NCI-H748 treated with DMSO at 0.1 percent for 48 hours (cell line): ENCODE data around the gene MYO6.

Experiments
- DNase-seq: peaks from one replicate; lab custom pipeline; 2025; lab: John Stamatoyannopoulos, UW

MYO6 gene

DNA sequence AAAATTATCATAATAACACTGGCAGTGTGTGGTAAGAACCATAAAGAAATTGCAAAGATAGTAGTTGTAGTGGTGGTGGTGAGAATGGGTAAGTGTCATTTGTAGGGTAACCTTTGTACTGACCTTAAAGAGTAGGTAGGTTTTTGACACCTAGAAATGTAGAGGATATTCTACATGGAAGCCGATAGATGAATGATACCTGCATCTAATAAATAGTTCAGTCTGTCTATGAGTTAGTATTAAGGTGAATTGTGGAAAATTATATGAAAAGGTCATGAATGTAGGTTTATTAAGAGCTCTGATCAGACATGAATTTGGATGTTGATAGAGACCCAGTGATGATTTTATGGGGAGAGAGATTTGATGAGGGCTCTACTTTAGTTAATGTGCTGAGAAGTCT, 78.1 kb downstream of the MYO6 start:
- DNase-seq: no peak

DNA sequence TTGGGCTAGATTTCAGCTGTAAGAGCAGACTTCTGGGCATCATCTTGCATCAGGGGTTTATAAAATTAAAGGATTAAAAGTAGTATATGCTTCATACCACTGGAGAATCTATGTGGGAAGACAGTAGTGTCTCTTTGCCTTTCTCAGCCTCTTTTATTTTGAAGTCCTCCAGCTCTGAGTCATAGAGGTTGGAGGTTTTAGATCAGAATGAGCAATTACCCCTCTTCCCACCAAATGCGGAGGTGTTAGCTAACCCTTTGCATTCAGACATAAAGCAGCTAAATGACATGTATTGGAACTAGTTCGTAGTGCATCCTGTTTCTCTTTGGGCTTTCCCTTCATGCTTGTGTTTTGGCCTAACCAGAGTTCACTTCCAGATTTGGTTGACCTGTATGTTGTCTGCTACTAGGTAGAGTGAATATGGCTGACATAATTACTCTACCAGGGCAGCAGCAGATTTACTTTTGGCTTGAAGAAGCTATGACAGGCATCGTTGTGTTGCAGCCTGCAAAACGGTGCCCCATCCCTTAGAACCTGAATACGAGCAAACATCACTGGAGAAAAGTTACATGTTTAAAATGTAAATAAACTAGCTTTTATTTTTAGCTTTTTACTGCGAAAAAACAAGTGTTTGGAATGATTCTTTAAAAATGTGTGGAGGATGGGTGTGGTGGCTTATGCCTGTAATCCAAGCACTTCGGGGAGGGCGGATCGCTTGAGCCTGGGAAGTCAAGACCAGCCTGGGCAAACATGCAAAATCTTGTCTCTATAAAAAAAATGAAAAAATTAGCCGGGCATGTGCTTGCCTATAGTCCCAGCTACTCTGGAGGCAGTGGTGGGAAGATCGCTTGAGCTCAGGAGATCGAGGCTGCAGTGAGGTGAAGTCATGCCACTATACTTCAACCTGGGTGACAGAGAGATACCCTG, 82.2 kb downstream of the MYO6 start:
- no peak for DNase-seq

DNA sequence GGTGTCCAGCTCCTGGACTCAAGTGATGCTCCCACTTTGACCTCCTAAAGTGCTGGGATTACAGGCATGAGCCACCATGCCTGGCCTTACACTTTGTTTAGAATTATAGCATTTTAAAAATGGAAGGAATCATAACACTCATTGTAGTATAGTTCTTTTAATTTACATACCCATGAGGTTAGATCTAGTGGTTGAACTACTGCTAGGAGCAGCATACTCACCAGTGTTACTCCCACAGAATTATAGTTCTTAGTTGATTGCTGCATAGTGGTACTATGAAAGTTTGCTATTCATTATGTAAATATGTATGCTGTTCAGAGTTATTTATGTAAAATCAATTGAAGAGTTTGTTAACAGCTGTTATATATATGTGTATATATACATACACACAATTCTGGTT, 85.4 kb downstream of the MYO6 start:
- DNase-seq: no peak

DNA sequence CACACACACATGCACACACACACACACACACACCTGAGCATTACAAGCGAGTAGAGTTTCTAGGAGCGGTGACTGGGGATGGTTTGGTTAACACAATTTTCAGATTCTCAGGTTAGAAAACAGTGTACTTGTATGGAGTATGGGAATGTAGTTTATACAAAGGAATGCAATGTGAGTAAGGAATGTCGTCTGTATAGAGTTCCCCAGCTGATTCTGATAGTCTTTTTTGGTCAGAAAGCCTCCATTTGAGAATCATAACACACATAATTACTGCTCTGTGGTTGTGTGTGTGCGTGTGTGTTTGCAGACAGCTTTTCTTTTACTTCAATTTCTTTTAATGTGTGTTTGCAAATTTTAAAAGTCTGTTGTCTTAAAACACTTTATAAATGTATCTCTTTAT, 93.2 kb downstream of the MYO6 start:
- no peak for DNase-seq

DNA sequence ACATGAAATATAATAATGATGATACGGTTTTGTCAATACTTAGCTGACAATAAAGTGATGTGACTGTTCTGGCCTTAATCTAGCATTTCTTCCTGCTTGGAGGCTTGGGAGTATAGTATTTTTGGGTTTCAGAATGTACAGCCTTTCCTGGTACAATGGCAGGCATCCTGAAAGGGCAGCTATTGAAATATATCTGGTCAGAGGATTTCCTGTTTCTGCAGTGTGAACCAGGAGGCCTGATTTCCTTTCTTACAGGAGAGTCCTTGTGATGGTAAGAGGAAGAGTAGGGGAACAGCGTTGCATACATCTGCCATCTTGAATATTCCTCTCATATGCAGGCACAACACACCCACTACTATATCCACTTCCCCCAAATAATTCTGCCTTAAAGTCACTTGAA, 93.7 kb downstream of the MYO6 start:
- DNase-seq: no peak

DNA sequence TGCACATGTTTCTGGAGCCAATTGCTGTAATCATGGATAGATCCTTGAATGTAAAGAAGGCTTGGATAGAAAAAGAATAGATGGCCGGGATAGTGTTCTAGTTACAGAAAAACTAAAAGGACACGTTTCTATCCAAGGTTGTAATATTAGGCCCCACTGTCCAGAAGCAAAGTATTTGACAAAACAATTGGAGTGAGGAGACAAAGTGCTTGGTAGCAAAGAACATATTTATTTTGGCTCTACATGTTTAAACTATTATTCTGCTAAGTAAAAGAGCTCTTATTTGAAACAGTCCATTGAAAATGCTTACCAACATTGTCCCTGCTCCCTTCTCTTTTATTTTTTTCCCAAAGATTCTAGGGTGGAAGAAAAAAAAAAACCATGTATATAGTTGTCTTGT, 94.4 kb downstream of the MYO6 start:
- DNase-seq: no peak

DNA sequence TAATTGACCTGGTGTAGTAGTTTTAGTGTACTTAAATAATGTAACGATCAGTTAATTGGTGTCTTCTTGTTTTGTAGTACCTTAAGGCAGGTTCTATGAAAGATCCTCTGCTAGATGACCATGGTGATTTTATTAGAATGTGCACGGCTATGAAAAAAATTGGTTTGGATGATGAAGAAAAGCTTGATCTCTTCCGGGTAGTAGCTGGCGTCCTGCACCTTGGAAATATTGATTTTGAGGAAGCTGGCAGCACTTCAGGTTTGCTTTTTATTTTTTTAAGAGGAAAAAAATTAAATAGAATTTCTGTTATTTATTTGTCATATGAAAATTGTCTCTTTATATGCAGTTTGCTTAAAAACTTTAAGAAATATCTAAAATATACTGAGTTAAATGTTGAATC, 99.2 kb downstream of the MYO6 start:
- no peak for DNase-seq

DNA sequence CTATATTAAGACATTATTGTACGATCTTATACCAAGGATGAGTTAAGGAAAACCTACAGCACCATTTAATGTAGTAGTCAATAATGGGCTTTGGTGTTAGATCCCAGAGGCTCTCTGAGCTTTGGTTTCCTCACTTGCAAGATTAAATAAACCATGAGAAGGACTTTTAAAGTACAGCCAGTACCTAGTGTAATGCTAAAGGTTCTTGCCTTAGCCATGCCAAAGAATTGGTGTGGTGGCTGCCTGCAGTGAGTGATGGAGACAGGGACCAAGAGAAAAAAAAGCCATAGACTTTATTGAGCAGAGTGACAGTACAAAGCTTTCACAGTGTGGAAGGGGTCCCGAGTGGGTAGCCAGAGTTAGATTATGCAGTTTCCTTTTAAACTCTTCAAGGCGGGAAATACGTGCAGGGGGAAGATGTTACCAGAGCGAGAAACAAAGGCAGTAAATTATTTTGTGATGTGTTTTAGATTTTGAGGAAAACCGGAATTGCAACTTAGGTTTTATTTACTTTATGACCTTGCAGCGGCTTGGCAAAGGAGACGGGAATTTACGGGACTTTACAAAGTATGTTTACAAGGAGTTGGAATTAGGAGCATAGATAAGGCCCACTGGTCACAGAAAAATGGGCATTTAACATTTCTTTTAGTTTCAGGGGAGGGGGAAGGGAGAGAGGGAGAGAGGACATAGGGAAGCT, 100.4 kb downstream of the MYO6 start:
- DNase-seq: no peak

DNA sequence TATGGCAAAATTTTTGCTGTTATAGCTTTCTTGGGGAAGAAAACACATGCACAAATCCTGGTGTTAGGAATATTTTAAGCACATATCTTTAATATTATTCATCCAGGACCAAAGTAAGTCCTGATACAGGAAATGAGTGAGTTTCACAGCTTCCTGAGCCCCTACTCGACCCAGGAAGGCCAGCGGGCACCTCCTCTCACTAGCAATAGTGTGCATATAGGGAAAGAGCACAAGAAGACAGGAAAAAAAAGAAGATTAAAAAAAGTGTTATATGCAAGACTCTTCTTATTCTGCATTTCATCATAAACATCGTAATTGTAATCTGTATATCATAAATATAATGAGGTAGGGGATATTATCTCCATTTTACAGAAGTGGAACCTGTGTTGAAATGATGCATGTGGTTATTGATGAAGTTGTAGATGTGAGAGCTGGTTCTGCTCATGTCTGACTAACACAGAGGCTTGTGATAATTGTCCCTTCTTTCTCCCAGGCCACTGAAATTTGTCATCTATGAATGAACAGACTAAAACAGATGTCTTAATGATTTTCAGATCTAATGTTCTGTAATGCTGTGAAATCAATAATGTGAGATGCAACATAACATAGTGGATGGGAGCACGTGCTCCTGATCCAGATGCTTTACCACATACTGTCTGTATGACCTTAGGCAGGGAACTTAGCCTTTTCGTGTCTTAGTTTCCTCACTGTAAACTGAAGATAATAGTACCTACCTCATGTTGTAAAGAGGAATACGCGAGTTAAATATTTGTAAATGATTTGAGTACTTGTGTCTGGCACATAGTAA, 101.2 kb downstream of the MYO6 start:
- DNase-seq: no peak

DNA sequence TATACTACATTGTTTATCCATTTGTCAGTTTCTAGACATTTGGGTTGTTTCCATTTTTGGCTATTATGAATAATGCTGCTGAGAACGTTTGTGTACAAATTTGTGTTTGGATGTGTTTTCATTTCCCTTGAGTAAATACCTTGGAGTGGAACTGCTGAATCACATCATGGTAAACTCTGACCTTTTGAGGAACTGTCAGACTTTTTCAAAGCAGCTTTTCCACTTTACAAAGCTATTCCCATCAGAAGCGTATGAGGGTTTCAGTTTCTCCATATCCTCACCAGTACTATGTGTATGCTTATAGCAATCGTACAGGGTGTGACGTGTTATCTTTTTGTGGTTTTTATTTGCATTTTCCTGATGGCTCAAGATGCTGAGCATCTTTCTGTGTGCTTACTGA, 103.7 kb downstream of the MYO6 start:
- DNase-seq: no peak

DNA sequence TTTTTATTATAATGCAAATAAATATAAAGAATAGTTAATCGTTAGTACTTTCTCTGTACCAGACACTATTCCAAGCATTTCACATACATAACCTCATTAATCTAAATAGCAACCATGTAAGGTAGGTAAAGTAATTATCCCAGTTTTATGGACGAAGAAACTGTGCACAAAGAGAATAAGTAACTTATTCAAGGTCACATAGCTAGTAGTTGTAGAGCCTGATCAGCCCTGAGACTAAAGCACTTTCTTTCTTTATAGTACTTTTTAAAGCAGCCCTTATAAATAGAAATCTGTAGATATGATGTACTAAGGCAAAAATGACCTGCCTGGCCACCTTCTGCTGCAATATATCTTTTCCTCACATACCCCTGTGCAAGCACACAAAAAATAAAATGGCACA, 104.8 kb downstream of the MYO6 start:
- no peak for DNase-seq

DNA sequence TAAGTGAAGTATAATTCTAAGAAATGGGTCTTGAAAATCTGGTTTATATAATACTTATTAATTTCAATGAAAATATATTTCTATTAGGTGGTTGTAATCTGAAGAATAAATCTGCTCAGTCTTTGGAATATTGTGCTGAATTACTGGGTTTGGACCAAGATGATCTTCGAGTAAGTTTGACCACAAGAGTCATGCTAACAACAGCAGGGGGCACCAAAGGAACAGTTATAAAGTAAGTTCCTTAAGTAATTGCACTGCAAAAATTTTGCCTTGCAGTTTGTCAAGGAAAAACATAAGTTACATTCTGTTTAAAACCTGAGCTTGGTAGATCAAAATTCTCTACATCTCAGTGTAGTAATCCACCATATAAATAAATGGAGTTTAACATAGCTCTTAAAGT, 106.0 kb downstream of the MYO6 start:
- DNase-seq: no peak

DNA sequence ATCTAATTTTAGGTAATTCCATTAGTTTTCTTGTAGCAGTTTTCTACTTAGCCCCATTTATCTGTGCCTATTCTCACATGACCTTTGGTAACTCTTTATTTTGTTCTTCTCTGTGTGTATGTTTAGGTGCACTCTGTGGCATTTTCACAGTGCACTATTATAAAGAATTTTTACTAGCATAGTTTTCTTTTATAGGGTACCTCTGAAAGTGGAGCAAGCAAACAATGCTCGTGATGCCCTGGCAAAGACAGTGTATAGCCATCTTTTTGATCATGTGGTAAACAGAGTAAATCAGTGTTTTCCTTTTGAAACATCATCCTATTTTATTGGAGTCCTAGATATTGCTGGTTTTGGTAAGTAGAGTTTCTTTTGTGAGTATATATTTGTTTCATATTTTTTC, 107.9 kb downstream of the MYO6 start:
- no peak for DNase-seq

DNA sequence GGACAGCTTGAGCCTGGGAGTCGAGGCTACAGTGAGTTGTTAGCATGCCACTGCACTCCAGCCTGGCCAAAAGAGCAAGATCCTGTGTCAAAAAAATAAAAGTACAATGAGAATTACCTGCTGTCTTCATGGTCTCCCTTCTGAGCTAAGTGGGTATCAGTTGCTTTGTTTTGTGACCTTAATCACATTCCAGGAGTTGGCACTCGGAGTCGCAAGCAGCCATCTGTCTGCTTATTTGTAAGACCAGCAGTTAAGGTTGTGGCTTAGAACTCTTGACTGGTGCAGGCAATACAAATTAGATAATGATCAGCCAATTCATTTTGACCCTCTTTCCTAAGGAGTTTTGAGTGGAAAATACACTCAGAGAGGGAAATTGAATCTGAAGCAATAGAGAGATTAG, 114.0 kb downstream of the MYO6 start:
- DNase-seq: no peak

DNA sequence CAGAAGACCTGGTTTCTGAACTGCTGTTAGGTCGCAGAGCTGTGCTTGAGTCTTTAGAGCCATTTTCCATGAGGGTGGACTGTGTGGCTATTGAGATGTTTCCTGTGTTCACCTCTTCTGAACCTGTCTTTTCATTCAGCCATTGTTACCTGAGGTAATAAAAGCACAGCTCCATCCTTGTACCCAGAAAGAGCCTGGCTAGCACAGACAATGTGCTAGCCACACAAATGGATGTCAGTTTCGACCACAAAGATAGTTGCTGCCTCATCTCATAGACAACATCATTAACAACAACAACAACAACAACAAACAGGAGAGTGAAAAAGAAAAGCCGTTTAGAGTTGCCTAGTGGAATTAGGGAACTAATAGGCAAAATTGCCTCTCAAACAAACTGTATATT, 114.7 kb downstream of the MYO6 start:
- no peak for DNase-seq

DNA sequence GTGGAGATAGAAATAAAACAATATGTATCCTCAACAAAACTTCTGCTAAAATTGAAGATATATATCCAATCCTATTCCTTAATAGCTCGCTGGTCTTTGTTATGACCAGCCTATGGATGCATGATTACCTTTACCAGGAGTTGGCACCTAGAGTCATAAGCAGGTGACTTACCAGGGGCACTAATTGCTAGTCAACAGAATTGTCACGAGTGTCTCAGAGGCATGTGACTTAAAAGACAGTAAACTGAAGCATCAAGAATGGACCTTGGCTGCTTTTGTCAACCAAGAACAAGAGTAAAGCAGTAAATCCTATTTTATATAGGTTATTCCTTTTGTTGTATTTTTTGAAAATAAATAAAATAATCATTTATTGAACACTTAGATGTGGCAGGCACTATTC, 115.4 kb downstream of the MYO6 start:
- DNase-seq: no peak

DNA sequence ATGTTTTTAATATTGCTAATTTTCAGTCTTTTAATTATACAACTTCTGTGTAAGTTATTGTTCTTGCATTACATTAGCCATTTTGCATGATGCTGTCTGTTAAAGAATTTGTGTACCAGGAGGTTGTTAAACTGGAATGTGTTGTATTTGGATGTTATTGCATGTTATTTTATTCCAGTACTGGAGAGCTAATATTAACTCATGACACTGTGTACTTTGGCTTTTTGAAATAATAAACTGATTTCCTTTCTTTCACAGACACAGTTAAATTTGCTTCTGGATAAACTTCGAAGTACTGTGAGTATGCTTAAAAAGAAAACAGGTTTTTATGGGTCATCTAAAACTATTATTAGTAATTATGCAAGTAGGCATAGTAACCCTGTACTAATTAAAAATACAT, 121.3 kb downstream of the MYO6 start:
- no peak for DNase-seq

DNA sequence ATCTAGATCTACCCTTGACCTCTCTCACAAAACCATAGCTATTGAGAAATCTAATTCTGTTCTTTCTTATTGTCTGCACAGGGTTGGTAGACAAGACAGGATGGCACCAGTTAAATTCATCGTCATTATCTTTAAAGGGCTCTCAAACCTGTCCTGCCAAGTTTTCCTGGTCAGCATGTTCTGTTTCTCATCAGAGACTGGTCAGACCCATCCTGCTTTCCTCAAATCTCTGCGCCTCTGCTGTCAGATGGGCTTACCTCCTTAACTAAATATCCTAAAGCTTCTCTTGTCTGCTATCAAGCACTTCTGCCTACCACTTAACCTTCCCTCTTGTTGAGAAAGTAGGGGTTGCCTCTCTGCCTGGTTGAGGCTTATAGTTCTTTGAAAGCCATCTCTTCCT, 125.2 kb downstream of the MYO6 start:
- DNase-seq: no peak

DNA sequence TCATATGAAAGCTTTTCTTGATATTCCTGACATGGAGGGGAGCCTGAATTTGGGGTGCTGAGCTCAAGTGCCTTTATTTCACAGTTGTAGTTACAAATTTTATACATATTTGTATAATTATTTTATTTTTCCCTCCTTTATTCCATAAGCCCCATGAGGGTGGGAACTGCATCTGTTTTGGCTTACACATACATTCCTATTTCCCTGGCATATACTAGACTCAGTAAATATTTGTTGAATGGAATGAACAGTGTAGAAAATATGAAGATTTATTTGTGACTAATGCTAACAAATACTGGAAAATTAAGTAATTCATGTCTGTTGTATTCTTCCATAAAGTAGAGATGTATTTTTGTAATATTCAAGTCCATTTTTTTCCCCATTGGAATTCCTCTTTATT, 127.1 kb downstream of the MYO6 start:
- no peak for DNase-seq

DNA sequence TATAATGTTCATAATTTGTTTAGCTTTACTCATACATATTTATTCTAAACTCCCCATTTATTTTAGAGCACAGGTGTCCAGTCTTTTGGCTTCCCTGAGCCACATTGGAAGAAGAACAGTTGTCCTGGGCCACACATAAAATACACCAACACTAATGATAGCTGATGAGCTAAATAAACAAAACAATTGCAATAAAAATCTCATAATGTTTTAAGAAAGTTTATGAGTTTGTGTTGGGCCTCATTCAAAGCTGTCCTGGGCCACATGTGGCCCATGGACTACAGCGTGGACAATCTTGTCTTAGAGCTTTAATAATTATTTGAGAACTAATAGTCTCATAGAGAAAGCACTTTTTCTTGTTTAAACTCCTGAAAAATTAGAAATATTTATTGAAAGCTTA, 131.3 kb downstream of the MYO6 start:
- no peak for DNase-seq

DNA sequence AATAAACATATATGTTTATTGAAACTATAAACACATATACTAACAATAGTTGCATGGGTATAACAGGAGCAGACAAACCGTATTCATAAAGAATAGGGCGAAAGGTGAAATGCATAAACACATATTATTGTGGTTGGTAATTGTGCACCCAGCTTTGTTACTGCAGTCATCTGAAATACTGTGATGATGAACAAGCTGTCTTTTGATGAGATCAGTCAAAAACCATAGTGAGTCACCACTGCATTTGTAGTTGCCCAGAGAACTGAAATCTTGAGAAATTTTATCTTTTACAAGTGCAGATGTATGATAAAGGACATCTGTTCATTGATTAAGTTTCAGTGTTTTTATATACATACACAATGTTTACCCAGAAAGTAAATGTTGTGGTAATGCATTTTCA, 133.7 kb downstream of the MYO6 start:
- DNase-seq: no peak

DNA sequence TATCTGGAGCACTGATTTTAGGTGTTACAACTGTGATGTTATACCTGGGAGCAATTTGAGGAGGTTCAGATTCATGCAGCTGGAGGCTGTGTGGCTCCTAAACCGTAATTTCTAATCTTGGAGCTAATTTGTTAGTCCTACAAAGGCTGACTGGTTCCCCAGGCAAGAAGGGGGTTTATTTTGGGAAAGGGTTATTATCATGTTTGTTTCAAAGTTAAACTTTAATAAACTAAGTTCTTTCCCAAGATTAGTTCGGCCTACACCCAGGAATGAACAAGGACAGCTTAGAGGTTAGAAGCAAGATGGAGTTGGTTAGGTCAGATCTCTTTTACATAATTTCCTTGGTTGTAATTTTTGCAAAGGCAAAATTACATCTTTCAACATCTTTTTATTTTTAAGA, 135.8 kb downstream of the MYO6 start:
- DNase-seq: no peak

DNA sequence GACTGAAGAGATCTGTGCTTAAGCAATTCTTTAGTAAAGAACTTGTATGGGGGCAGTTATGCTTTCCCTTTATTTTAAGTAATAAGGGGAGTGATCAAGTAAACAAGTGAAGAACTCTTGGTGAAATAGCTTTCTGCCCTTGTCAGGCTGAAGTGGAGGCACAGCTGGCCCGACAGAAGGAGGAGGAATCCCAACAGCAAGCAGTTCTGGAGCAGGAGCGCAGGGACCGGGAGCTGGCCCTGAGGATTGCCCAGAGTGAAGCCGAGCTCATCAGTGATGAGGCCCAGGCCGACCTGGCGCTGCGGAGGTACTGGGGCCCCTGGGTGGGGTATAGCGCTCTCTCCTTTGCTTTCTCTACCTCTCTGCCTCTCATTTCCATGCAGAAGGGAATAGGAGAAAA, 143.3 kb downstream of the MYO6 start:
- DNase-seq: no peak
